WTC11 (cell line): Measurements from ENCODE around the gene ZBTB16. TPM values are rescaled to one million over a fixed set of nuclear protein-coding genes. Genes with fewer than 3 reads are reported as not detected.

Experiments
- ATAC-seq: fragments of 200-7000 bp; cut with Tn5 transposase; 2 replicates; pipeline ENCODE4 v1.10.0; 2021; ENCODE audit warnings: mild to moderate bottlenecking, moderate library complexity
- CTCF ChIA-PET: fragments of 300-600 bp; sonication (Branson Sonifier 250); formaldehyde crosslinking; loops from one replicate; lab custom pipeline; 2021; ENCODE audit warnings: antibody characterized with exemption; lab: Charles Lee
- POLR2A ChIA-PET: fragments of 350-600 bp; sonication (Branson Sonifier 250); formaldehyde crosslinking; loops from one replicate; lab custom pipeline; 2021; ENCODE audit warnings: antibody characterized with exemption; lab: Charles Lee
- DNase-seq: peaks from one replicate; pipeline ENCODE4 v3.0.0; 2021; ENCODE audit warnings: low spot score
- H3K27ac Mint-ChIP-seq: 2 replicates; pipeline ENCODE4 v1.8.0; 2021; ENCODE audit warnings: mixed read lengths
- H3K27me3 Mint-ChIP-seq: 2 replicates; pipeline ENCODE4 v1.8.0; 2021; ENCODE audit warnings: low read depth, mild to moderate bottlenecking, moderate library complexity, mixed read lengths
- H3K36me3 Mint-ChIP-seq: 2 replicates; pipeline ENCODE4 v1.8.0; 2021; ENCODE audit warnings: mixed read lengths
- H3K4me1 Mint-ChIP-seq: 2 replicates; pipeline ENCODE4 v1.8.0; 2022; ENCODE audit warnings: mixed read lengths
- H3K4me3 Mint-ChIP-seq: 2 replicates; pipeline ENCODE4 v1.8.0; 2021; ENCODE audit warnings: mild to moderate bottlenecking, moderate library complexity, mixed read lengths
- H3K9me3 Mint-ChIP-seq: 2 replicates; pipeline ENCODE4 v1.8.0; 2021; ENCODE audit warnings: mixed read lengths
- IRF2 ChIP-seq: sonication (generic); formaldehyde crosslinking; IDR thresholded peaks from 2 replicates; pipeline ENCODE4 v1.8.0; 2022; ENCODE audit warnings: low read depth, missing genetic modification reagents, borderline replicate concordance
- KAT7 ChIP-seq: sonication (generic); formaldehyde crosslinking; IDR thresholded peaks from 2 replicates; pipeline ENCODE4 v1.8.1; 2023; ENCODE audit warnings: missing genetic modification reagents, mild to moderate bottlenecking, borderline replicate concordance
- NFYB ChIP-seq: sonication (generic); formaldehyde crosslinking; conservative IDR thresholded peaks from 2 replicates; pipeline ENCODE4 v1.8.0; 2022; ENCODE audit warnings: low read depth, missing genetic modification reagents
- NR2C2 ChIP-seq: sonication (generic); formaldehyde crosslinking; IDR thresholded peaks from 2 replicates; pipeline ENCODE4 v1.8.0; 2022; ENCODE audit warnings: mild to moderate bottlenecking, missing genetic modification reagents
- ZNF138 ChIP-seq: sonication (generic); formaldehyde crosslinking; conservative IDR thresholded peaks from 2 replicates; pipeline ENCODE4 v1.8.1; 2022; ENCODE audit warnings: mild to moderate bottlenecking, moderate library complexity, missing genetic modification reagents
- ZNF317 ChIP-seq: sonication (generic); formaldehyde crosslinking; IDR thresholded peaks from 2 replicates; pipeline ENCODE4 v1.8.1; 2023; ENCODE audit warnings: low read depth, mild to moderate bottlenecking, moderate library complexity, missing genetic modification reagents, borderline replicate concordance
- ZNF423 ChIP-seq: fragments of 250-450 bp; sonication (Bioruptor Pico); IDR thresholded peaks from 2 replicates; pipeline ENCODE4 v2.1.2; 2022; ENCODE audit warnings: mild to moderate bottlenecking, moderate library complexity
- total RNA-seq: library from RNA; stranded (reverse); gene quantifications from 3 replicates; pipeline ENCODE4 v1.2.3, GENCODE V29; 2021
- TF ChIP-seq, protein P1 (sequence below): fragments of 250-450 bp; sonication (Bioruptor Pico); IDR thresholded peaks from 2 replicates; pipeline ENCODE4 v1.9.0; 2021; ENCODE audit warnings: mild to moderate bottlenecking
- TF ChIP-seq, protein P2 (sequence below): sonication (generic); formaldehyde crosslinking; IDR thresholded peaks from 2 replicates; pipeline ENCODE4 v1.8.0; 2022; ENCODE audit warnings: mild to moderate bottlenecking, missing genetic modification reagents
- TF ChIP-seq, protein P3 (sequence below): sonication (generic); formaldehyde crosslinking; IDR thresholded peaks from 2 replicates; pipeline ENCODE4 v1.8.1; 2022; ENCODE audit warnings: mild to moderate bottlenecking, missing genetic modification reagents, moderate library complexity, borderline replicate concordance
- TF ChIP-seq, protein P4 (sequence below): fragments of 250-450 bp; sonication (Bioruptor Pico); conservative IDR thresholded peaks from 2 replicates; pipeline ENCODE4 v1.9.0; 2021; ENCODE audit warnings: mild to moderate bottlenecking
- TF ChIP-seq, protein P5 (sequence below): sonication (generic); formaldehyde crosslinking; IDR thresholded peaks from 2 replicates; pipeline ENCODE4 v1.8.1; 2022; ENCODE audit warnings: low read depth, mild to moderate bottlenecking, moderate library complexity, missing genetic modification reagents, borderline replicate concordance

Gene ZBTB16
- total RNA-seq, 1 experiment from 2014 or later, result 0.57 TPM

DNA sequence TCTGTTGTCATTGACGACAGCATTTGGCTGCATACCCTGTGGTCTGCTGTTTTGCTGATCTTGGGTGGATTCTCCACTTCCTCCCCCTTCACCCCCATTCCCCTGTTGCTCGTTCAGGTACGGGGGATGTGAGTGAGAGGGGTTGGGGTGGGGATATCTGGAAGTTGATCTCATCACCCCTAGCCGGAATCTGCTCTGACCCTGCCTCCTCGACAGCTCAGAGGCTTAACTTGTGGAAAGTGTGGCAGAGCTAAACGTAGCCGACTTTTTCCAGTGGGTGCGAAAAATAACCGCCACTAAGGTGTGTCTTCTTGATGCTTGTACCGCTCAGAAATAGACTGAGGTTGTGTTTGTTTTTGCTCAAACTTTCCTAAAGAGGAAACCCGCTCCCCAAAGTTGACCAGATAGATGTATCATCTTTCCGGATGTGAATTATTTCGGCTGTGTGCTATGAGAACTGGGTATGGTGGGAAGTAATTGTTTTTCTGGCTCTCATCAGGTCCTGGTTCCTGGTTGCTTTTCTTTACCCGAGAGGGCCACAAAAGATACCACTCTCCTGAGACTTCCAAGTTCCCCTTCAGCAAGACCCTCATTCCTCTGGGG, 6.6 kb downstream of the ZBTB16 start (continued):
- TF ChIP-seq, protein P1, sequence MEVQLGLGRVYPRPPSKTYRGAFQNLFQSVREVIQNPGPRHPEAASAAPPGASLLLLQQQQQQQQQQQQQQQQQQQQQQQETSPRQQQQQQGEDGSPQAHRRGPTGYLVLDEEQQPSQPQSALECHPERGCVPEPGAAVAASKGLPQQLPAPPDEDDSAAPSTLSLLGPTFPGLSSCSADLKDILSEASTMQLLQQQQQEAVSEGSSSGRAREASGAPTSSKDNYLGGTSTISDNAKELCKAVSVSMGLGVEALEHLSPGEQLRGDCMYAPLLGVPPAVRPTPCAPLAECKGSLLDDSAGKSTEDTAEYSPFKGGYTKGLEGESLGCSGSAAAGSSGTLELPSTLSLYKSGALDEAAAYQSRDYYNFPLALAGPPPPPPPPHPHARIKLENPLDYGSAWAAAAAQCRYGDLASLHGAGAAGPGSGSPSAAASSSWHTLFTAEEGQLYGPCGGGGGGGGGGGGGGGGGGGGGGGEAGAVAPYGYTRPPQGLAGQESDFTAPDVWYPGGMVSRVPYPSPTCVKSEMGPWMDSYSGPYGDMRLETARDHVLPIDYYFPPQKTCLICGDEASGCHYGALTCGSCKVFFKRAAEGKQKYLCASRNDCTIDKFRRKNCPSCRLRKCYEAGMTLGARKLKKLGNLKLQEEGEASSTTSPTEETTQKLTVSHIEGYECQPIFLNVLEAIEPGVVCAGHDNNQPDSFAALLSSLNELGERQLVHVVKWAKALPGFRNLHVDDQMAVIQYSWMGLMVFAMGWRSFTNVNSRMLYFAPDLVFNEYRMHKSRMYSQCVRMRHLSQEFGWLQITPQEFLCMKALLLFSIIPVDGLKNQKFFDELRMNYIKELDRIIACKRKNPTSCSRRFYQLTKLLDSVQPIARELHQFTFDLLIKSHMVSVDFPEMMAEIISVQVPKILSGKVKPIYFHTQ (CRISPR knock-in tag), result no peak
- TF ChIP-seq KAT7 (CRISPR knock-in tag), result no peak
- TF ChIP-seq ZNF423 (CRISPR knock-in tag), result no peak
- TF ChIP-seq ZNF317 (CRISPR knock-in tag), result no peak
- TF ChIP-seq, protein P2, sequence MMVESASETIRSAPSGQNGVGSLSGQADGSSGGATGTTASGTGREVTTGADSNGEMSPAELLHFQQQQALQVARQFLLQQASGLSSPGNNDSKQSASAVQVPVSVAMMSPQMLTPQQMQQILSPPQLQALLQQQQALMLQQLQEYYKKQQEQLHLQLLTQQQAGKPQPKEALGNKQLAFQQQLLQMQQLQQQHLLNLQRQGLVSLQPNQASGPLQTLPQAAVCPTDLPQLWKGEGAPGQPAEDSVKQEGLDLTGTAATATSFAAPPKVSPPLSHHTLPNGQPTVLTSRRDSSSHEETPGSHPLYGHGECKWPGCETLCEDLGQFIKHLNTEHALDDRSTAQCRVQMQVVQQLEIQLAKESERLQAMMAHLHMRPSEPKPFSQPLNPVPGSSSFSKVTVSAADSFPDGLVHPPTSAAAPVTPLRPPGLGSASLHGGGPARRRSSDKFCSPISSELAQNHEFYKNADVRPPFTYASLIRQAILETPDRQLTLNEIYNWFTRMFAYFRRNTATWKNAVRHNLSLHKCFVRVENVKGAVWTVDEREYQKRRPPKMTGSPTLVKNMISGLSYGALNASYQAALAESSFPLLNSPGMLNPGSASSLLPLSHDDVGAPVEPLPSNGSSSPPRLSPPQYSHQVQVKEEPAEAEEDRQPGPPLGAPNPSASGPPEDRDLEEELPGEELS (CRISPR knock-in tag), result no peak
- TF ChIP-seq ZNF138 (CRISPR knock-in tag), result no peak
- TF ChIP-seq NFYB (CRISPR knock-in tag), result no peak
- TF ChIP-seq, all 79 proteins: peak for 0

DNA sequence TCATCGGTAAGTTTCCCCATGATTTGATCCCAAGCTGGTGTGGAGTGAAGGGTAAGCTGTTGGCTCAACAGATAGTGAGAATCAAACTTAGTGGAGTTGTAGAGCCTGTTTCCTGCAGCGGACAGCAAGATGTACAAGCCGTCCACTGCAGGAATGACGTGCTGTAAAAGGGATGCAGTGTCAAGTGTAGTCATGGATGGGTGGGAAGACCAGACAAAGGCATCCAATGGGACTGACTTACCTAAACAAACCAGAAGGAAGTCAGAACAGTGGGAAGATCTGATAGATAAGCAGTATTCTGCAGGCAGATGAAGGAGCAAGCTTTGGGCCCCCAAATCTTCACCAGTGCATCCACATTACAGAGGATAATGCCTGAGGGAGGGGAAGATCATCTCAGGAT, 8.8 kb downstream of the ZBTB16 start:
- POLR2A ChIA-PET, result no interaction called here
- TF ChIP-seq, protein P3, sequence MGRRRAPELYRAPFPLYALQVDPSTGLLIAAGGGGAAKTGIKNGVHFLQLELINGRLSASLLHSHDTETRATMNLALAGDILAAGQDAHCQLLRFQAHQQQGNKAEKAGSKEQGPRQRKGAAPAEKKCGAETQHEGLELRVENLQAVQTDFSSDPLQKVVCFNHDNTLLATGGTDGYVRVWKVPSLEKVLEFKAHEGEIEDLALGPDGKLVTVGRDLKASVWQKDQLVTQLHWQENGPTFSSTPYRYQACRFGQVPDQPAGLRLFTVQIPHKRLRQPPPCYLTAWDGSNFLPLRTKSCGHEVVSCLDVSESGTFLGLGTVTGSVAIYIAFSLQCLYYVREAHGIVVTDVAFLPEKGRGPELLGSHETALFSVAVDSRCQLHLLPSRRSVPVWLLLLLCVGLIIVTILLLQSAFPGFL (CRISPR knock-in tag), result no peak
- TF ChIP-seq NR2C2 (CRISPR knock-in tag) (no peak), IRF2 (CRISPR knock-in tag) (no peak)
- TF ChIP-seq, protein P4, sequence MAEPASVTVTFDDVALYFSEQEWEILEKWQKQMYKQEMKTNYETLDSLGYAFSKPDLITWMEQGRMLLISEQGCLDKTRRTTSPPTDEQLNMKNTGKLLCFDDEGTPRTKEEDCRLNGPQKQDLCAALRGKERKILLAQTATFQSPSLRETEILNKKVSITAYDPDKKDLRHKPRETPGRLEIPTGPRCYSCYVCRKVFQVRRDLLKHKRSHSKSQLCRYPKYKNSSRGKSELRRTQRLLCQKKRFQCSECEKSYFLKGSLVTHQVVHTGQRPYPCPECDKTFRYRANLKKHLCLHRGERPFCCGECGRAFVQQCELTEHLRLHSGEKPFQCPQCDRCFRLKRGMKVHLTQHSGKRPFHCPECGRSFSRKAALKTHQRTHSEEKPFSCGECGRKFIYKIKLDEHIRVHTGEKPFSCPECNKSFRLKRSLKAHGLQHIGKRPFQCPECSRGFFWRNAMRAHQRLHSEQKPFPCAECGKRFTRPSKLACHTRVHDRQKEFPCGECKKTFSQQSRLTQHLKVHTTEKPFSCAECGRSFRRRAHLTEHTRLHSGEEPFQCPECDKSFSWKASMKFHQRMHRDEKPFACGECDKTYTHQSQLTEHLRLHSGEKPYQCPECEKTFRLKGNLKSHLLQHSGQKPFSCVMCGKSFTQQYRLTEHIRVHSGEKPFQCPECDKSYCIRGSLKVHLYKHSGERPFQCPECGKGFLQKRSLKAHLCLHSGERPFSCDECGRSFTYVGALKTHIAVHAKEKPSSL, result no peak
- TF ChIP-seq, protein P5, sequence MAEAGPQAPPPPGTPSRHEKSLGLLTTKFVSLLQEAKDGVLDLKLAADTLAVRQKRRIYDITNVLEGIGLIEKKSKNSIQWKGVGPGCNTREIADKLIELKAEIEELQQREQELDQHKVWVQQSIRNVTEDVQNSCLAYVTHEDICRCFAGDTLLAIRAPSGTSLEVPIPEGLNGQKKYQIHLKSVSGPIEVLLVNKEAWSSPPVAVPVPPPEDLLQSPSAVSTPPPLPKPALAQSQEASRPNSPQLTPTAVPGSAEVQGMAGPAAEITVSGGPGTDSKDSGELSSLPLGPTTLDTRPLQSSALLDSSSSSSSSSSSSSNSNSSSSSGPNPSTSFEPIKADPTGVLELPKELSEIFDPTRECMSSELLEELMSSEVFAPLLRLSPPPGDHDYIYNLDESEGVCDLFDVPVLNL, result no peak
- CTCF ChIA-PET, result interaction anchor here (1.3 kb wide), 1 partner anchor 41 kb away, joined by 3 read pairs; no protein-coding TSS in a partner anchor
- Mint-ChIP-seq H3K27me3 (peaks cover 49% of the 10 kb centered on the region), H3K9me3 (no peaks in the 10 kb centered on the region), H3K36me3 (no peaks in the 10 kb centered on the region), H3K27ac (no peak overlapping the region), H3K4me3 (no peak overlapping the region), H3K4me1 (peaks cover 5% of the 10 kb centered on the region)
- ATAC-seq (no peak), DNase-seq (no peak)
